Measurements from ENCODE around the gene AKAP17A.

DNA sequence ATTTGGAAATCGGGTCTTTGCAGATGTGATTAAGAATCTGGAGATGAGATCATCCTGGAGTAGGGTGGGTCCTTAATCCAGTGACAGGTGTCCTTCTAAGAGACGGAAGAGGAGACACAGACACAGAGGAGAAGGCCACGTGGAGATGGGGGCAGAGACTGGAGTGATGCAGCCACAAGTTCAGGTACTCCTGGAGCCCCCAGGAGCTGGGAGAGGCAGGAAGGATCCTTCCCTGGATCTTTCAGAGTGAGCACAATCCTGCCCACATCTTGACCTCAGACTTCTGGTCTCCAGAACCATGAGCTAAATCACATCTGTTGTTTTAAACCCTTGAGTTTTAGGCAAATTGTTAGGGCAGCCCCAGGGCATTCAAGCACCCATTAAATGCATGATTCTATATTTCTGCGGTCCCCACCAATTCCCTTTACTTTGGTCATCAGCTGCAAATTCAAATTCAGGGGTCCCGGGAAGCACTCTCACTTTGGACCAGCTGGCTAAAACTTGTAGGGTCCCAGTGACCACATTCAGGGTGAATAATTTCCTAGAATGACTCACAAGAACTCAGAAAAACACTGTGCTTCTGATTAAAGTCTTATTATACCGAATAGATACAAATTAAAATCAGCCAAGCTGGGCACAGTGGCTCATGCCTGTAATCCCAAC, 12.8 kb upstream of the AKAP17A start:
- TF ChIP-seq, protein P1, sequence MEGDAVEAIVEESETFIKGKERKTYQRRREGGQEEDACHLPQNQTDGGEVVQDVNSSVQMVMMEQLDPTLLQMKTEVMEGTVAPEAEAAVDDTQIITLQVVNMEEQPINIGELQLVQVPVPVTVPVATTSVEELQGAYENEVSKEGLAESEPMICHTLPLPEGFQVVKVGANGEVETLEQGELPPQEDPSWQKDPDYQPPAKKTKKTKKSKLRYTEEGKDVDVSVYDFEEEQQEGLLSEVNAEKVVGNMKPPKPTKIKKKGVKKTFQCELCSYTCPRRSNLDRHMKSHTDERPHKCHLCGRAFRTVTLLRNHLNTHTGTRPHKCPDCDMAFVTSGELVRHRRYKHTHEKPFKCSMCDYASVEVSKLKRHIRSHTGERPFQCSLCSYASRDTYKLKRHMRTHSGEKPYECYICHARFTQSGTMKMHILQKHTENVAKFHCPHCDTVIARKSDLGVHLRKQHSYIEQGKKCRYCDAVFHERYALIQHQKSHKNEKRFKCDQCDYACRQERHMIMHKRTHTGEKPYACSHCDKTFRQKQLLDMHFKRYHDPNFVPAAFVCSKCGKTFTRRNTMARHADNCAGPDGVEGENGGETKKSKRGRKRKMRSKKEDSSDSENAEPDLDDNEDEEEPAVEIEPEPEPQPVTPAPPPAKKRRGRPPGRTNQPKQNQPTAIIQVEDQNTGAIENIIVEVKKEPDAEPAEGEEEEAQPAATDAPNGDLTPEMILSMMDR (IDR thresholded peaks at IDR 0.05; ENCODE audit: insufficient read depth, low read length, poor library complexity, severe bottlenecking), result no peak
- TF ChIP-seq EZH2phosphoT487 (conservative IDR thresholded peaks at IDR 0.05; ENCODE audit: low read length), result no peak

Measured in SU-DHL-6 (cell line).